ENCODE data around the gene DMBX1.

DNA sequence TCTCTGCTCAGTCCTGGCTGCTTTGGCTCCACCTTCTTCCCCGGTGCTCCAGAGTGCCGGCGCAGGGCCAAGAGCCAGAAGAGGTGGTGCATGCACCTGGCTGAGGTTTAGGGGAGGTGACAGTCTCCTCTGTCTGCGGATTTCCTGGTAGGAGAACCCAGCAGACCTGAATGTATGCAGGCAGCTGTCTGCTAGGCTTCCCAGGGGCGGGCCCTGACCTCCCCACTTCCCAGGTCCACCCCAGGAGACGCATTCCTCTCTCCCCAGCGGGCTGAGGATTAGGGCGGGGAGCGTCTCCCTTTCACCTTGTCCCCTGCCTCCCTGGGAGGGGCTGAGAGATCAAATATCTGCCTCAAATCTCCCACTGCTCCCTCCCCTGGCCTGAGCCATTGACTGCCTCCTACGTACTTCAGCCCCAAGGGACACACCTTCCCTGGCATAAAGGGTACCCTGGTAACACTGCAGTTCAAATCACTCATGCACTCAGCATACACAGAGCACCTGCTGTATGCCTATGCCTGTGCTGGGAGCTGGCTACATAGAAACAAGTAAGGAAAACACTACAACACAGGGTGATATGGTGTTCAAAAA is 27.5 kb downstream of the DMBX1 start:
- TF ChIP-seq CTCF (IDR thresholded peaks at IDR 0.05 in 8 of 11, conservative IDR thresholded peaks at IDR 0.05 in 3 of 11) (no peak), POLR2AphosphoS5 (IDR thresholded peaks at IDR 0.05) (no peak), POLR2A (IDR thresholded peaks at IDR 0.05) (no peak)
